Right hindlimb (tissue), 1 donor: ENCODE data around the gene KRTAP5-5.
"Not testable (repeated sequence)": the region's sequence is repeated elsewhere in the genome, so short reads cannot be mapped to it uniquely, and the experiment has no call there.

Experiments
- DNase-seq: peaks from one replicate; pipeline ENCODE4 v3.0.0-alpha.2; 2018

KRTAP5-5 gene, protein sequence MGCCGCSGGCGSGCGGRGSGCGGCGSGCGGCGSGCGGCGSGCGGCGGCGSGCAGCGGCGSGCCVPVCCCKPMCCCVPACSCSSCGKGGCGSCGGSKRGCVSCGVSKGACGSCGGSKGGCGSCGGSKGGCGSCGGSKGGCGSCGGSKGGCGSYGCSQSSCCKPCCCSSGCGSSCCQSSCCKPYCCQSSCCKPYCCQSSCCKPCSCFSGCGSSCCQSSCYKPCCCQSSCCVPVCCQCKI

DNA sequence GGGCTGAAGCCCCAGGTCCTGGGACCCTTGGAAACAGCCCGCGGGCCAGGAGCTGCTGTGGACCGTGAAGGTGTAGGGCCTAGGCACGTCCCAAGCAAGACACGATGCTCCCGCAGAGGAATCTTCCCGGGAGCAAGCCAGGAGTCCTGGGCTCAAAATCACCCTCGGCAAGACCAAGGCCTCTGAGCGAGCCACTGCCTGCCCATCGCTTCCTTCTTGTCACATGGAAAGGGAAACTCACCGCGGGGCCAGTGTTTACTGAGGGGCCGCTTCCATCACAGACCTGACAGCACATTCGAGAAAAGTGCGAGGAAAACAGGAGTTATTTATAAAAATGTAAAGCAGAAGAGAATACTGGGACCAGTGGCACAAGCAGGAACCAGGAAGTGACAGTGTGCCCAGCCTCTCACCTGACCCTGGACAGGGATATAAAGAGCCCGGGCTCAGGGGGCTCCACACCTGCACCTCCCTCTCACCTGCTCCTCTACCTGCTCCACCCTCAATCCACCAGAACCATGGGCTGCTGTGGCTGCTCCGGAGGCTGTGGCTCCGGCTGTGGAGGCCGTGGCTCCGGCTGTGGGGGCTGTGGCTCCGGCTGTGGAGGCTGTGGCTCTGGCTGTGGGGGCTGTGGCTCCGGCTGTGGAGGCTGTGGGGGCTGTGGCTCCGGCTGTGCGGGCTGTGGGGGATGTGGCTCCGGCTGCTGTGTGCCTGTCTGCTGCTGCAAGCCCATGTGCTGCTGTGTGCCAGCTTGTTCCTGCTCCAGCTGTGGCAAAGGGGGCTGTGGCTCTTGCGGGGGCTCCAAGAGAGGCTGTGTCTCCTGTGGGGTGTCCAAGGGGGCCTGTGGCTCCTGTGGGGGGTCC, at the start of gene KRTAP5-5:
Gene KRTAP5-5 (plus strand): TSS at position 450 of the 860 bp plus-strand sequence. CDS start 66 bp downstream, at position 516.
- DNase-seq = no peak

DNA sequence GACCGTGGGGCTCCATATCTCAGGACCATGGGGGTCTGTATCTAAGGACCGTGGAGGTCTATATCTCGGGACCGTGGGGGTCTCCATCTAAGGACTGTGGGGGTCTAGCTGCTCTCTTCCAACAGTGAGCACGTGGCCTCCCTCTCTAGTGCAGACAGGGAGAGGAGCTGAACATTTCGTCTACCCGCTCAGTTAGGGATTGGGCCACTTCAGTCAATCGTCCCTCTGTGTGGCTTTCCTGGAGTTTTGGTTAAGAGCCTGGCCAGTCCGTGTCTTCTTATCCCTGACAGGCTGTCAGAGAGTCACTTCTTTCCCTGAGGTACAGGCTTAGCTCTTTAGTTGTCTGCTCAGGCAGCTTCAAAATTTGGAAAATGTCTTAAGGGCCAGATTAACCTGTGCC, 47.6 kb upstream of the KRTAP5-5 start:
- no peak for DNase-seq

DNA sequence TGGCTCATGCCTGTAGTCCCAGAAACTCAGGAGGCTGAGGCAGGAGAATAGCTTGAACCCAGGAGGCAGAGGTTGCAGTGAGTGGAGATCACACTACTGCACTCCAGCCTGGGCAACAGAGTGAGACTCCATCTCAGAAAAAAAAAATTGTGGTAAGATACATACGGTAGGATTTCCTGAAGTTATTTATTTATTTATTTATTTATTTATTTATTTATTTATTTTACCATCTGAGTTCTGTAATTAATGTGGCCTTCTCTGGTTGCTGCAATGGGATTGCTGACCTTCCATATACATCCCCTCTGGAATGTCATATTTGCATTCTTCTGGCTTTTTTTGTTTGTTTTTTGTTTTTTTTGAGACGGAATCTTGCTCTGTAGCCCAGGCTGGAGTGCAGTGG, 46.7 kb upstream of the KRTAP5-5 start:
- not testable (repeated sequence) for DNase-seq

DNA sequence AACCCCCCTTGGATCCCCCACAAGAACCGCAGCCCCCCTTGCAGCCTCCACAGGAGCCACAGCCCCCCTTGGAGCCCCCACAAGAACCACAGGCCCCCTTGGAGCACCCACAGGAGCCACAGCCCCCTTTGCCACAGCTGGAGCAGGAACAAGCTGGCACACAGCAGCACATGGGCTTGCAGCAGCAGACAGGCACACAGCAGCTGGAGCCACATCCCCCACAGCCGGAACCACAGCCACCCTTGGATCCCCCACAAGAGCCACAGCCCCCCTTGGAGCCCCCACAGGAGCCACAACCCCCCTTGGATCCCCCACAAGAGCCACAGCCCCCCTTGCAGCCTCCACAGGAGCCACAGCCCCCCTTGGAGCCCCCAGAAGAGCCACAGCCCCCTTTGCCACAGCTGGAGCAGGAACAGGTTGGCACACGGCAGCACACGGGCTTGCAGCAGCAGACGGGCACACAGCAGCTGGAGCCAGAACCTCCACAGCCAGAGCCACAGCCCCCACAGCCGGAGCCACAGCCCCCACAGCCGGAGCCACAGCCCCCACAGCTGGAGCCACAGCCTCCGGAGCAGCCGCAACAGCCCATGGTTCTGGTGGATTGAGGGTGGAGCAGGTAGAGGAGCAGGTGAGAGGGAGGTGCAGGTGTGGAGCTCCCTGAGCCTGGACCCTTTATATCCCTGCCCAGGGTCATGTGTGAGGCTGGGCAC, 44.8 kb upstream of the KRTAP5-5 start, which contains the start of gene KRTAP5-1:
Gene KRTAP5-1 (minus strand): TSS at position 623 of the 710 bp plus-strand sequence. CDS start 34 bp downstream, at position 589.
- not testable (repeated sequence) for DNase-seq

DNA sequence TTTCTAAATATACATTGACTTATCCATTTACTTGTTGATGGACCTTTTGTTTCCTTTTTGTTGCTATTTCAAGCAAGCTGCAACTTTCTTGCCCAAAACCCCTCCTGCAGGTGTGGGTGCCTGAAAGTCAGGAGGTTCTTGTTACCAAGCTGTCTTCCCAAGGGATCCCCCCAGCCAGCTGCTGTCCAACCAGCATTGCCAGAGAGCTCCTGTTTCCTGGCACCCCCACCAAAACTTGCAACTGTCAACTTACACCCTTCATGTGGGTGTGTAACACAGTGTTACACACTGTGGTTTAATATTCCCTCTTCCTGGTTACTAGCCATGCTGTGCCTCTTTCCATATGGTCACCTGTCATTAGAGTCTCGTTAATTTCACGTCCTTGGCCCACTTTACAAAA, 42.9 kb upstream of the KRTAP5-5 start:
- DNase-seq = no peak

DNA sequence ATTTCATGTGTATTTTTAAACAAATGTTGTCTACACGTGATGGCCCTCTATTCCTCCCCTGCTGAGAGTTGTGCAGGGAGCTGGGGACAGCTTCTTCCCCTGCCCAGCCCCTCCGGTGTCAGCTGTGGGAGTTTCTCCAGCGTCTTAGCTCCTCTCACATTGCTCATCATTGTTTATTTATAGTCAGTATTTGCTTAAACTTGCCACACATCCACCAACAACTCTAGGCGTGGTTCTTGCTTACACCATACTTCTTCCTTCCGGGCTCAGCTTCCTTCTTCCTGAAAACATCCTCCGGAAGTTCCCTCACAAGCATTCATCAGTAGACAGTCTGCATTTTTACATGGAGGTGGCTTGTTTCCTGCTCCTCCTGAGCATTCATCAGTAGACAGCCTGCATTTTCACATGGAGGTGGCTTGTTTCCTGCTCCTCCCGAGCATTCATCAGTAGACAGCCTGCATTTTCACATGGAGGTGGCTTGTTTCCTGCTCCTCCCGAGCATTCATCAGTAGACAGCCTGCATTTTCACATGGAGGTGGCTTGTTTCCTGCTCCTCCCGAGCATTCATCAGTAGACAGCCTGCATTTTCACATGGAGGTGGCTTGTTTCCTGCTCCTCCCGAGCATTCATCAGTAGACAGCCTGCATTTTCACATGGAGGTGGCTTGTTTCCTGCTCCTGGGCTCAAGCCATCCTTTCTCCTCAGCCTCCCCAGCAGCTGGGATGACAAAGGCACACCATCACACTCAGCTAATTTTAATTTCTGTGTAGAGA, 40.2 kb upstream of the KRTAP5-5 start:
- not testable (repeated sequence) for DNase-seq

DNA sequence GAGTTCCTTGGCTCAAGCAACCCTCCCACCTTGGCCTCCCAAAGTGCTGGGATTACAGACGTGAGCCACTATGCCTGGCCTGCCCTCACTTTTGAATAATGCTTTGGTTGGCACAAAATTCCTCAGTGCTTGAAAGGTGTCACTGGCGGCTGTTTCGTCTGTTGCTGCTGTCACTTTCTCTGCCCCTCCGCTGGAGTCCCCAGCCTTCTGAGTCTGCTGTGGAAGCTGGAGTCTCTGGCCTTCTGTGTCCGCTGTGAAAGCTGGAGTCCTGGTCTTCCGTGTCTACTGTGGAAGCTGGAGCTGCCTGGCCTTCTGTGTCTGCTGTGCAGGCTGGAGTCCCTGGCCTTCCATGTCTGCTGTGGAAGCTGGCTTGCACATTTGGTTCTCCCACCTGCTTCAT, 39.6 kb upstream of the KRTAP5-5 start:
- DNase-seq = no peak

DNA sequence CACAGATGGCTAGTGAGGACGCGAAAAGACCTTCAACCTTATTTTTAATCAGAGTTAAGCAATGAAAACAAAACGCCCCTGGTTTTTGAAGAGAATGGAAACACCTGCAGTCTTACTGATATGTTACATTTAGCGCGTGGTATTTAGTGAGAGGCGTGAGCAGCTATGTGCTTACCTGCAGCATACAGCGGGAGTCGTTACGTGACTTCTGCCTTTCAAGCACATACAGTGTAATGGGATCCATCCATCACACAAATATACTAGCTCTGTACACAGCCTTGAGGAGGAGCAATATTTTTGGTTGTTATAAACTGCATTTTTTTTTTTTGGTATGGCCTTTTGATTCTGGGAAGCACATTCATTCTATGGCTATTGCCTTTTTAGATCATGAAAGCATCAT, 36.9 kb upstream of the KRTAP5-5 start:
- DNase-seq = no peak

DNA sequence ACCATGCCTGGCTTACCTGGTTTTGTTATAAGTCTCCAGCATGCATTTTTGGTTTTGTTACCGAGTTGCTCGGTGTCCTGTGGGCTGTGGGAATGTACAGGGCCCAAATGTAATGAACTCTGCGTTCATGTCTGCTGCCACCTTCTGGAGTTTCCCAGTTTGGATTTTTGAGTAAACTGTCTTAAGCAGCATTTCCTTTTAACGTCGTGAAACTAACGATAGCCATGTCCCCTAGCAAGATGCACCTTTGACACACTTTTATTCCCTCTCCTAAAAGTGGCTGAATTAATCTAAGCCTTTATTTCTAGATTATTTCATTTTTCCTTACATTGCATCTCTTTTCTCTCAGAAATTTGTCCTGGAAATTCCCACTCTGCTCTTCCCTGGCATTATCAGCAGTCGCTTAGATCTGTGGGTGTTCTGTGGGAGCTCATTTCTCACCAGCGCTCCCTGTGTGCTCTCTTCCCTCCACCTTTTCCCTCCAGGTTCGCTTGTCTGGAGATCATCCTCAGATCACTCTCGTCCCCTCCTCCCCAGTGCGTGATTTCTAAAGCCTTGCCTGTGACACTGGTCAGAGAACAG, 33.5 kb upstream of the KRTAP5-5 start:
- not testable (repeated sequence) for DNase-seq

DNA sequence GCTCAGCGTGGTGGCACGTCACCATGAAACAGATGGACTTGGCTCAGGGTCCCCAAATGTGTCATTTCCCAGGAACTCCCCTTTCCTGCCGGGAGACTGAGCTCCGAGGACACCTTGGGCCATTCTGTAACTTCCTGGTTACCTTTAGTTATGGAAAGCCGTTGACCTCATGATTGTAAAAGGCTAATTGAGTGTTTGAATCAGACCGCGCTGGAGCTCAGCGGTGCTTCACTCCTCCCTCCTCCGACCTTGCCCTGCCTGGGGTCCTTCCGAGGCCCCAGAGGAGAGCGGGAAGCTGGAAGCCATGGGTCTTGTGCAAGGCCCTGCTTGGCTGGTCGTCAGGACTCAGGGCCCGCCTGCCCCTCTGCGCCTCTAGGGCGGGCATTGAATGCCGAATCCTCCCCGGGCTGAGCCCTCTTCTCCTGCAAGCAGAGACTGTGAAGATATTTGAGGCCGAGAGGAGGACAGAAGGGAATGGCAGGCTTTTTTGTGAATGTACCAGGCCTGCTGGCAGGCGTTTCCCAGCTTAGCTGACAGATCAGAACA, 32.9 kb upstream of the KRTAP5-5 start:
- DNase-seq = not testable (repeated sequence)

DNA sequence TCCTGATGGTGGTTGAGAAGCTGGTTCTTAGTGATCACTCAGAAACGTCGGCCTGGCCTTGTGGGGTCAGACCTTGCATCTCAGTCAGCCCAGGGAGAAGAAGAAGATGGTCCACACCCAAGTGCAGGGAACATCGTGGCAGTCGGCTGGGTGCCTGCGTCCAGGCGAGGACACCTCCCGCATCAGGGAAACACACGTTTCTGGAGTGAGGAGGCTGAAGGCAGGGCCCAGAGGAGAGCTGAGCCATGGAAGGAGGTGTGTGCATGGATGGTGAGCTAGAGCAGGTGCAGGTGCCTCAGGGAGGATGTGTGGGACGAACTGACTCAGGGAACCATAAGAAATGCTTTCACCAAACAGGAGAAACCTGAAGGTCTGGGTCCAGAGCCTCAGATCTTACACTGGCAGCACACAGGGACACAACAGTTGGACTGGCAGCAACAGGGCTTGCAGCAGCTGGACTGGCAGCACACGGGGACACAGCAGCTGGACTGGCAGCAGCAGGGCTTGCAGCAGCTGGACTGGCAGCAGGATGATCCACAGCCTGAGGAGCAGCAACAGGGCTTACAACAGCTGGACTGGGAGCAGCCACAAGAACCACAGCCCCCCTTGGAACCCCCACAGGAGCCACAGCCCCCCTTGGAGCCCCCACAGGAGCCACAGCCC, 32.1 kb upstream of the KRTAP5-5 start:
- peak; percentile 39 for DNase-seq

DNA sequence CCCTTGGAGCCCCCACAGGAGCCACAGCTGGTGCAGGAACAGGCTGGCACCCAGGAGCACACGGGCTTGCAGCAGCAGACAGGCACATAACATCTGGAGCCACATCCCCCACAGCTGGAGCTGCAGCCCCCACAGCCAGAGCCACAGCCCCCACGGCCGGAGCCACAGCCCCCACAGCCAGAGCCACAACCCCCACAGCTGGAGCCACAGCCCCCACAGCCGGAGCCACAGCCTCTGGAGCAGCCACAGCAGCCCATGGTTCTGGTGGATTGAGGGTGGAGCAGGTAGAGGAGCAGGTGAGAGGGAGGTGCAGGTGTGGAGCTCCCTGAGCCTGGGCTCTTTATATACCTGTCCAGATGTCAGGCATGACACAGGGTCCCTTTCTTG, 31.6 kb upstream of the KRTAP5-5 start, which contains the start of gene KRTAP5-2:
Gene KRTAP5-2 (minus strand): TSS at position 301 of the 387 bp plus-strand sequence. CDS start 44 bp downstream, at position 257.
- no peak for DNase-seq

DNA sequence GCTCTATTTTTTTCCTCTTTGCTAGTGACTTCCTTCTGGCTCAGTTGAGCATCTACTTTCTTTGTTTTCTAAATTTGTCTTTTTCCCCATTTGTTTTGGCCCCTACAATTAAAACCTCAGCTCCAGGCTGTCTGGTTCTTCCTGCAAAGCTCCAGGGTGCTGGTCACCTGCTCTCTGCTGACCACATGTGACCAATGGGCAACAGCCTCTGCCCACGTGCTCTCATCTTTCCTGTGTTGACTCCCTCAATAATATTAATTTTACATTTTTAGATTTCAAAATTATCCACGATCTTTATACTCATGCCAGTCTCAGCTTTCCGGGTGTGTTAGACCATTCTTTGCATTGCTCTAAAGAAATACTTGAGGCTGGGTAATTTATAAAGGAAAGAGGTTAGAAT, 31.2 kb upstream of the KRTAP5-5 start:
- DNase-seq = not testable (repeated sequence)

DNA sequence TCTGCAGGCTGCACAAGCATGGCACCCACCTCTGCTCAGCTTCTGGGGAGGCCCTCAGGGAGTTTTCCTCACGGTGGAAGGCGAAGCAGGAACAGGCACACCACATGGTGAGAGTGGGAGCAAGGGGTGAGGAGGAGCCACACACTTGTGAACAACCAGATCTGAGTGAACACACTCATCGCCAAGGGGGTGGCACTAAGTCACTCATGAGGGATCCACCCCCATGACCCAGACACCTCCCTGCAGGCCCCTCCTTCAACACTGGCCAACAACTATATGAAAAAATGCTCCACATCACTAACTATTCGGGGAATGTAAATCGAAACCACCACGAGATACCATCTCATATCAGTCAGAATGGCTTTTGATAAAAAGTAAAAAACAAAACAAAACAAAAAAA, 30.8 kb upstream of the KRTAP5-5 start:
- DNase-seq = no peak

DNA sequence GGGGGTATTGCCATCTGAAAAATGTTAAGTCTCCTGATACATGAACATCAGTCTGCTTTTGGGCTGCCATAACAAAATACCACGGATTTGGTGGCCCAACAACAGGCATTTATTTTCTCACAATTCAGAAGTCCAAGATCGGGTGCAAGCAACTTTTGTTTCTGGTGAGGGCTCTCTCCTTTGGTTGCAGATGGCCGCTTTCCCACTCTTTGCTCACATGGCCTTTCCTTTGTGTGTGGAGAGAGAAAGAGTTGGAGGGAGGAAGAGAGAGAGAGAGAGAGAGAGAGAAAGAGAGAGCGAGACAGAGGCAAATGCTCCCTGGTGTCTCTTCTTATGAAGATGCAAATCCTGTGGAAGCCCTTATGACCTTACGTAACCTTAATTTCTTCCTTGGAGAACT, 28.9 kb upstream of the KRTAP5-5 start:
- no peak for DNase-seq

DNA sequence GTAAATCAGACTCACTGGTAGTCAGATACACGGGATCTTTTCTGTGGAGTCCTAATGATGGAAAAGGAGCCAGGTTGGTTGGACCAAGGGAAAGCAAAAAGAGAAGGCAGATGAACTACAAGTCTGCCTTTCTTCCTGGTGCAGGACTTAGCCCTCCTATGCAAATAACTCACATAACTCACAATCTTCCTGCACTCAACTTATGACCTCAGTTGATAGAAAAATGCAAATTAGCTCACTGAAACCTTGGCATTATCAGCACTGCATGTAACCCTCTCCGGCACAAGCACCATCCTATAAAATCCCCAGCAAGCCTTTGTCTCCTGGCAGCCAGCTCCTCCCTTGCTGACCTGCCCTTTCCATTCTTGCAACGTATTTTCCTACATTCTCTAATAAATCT, 27.9 kb upstream of the KRTAP5-5 start:
- not testable (repeated sequence) for DNase-seq

DNA sequence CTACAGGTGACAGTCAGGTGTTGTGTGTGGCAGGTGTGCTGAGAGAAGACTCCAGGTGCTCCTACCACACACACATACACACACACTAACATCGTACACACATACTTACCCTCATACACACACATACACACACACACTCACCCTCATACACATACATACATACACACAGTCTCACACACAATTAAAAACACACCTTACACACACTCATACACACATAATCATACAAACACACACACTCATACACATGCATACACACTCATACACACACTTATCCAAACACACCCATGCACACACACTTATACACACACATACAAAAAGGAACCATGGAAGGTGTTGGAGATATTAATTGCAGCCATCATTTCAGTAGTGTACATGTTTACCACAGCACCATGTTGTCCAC, 25.9 kb upstream of the KRTAP5-5 start:
- no peak for DNase-seq

DNA sequence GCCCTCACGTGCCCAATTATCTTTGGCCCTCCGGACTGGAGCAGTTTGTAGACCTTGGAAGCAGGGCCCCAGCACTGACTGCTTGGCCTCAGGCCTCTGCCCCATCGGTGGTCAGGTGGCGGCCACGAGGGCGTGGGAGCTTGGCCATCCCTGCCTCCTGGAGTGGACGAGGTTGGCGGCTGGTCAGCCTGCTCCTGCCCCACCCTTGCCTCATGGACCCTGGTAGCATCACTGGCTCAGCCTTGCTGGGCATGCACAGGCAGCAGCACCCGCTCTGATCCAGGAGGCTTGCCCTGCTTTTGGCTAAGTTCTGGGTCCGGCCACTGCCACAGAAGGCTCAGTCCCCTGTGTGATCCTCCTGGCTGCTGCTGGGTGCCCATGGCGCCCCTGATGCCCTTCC, 25.4 kb upstream of the KRTAP5-5 start:
- DNase-seq = no peak

DNA sequence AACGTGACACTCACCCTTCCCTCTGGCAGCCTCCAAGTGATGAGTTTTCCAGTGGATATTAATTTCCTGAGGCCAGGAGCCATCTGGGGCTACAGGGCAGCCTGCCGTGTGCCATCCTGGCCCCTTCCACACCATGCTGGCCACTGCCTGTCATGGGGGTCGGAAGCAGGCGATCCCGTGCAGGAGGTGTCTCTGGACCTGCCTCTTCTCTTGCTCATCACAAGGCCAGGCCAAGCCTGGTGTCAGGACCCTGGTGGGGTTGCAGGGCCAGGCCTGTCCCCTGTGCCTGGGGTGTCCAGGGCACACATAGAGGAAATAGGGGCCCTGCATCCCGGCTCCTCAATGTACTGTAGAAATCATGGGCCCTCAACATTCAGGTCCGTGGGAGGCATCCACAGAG, 24.9 kb upstream of the KRTAP5-5 start:
- DNase-seq = no peak

DNA sequence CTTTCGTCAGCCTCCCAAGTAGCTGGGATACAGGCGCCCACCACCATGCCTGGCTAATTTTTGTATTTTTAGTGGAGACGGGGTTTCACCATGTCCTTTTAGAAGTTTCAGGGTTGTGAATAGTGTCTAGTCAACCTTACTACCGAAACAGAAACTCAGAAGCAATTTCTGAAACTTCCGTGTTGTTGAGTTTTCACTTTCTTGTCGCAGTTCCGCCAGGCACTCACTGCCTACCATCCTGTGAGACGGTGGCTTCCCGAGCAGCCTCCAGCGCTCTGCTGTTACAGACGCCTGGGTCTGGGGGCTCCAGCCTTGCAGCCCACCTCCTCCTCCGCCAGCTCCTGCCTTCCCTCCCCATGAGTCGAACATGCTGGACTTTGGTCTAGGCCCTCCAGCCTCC, 23.7 kb upstream of the KRTAP5-5 start:
- not testable (repeated sequence) for DNase-seq

DNA sequence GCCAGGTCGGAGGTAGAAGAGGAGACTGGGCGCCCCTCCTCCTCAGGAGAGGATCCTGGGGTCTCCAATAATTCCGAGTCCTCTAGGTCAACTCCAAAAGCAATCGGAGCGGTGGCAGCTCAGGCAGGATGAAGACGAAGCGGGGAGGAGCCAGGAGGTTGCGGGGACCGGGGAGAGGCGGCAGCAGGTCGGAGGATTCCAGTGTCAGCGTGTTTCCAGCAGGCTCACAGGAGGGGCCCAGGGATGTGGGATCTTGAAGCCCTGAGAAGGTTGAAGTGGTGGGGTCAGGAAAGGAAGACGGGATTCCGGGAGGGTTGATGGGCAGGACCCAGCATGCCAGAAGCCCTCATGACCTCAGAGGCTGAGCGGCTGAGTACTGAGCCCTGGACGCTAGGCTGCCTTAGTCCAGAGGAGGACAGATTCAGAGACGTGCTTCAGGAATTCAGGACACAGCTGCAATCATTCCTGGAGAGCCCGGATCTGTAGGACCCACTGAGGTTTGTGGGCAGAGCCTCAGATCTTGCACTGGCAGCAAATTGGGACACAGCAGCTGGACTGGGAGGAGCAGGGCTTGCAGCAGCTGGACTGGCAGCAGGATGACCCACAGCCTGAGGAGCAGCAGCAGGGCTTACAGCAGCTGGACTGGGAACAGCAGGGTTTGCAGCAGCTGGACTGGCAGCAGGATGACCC, 22.3 kb upstream of the KRTAP5-5 start:
- DNase-seq = not testable (repeated sequence)
